Dermis lymphatic vessel endothelial cell (primary cell): ENCODE measurements around the gene RHOJ. TPM values are rescaled to one million over a fixed set of nuclear protein-coding genes. Genes with fewer than 3 reads are reported as not detected.

Experiments
- total RNA-seq: library from RNA; depleted of rRNA; stranded (reverse); fragments of >200 nt; gene quantifications from 2 replicates; pipeline ENCODE4 v1.2.1, GENCODE V29; 2014

The RHOJ gene
- 133 and 176 TPM in 2 replicates for total RNA-seq

GRCh38 chr14:63204407-63205043 is at the start of gene RHOJ:
Gene RHOJ (plus strand): TSS chr14:63204443. CDS start chr14:63204870, 427 bp downstream.

GRCh38 chr14:63318835-63319234 is 114.6 kb downstream of the RHOJ start, which contains the start of gene GPHB5:
Gene GPHB5 (minus strand): TSS chr14:63318935. CDS start chr14:63317849, 1,086 bp downstream.

Other genes starting within 250 kb of the RHOJ start
- gene KCNH5, start 159.0 kb upstream of the RHOJ start, total RNA-seq = under 0.01 TPM in 1 of 2 replicates, not detected in the other
- gene GPHB5, start 114.5 kb downstream of the RHOJ start, total RNA-seq = not detected in 2 replicates